HCT116 (cell line): ENCODE results near the gene ACTR3C. TPM values are rescaled to one million over a fixed set of nuclear protein-coding genes. Genes with fewer than 3 reads are reported as not detected.
"Not testable (repeated sequence)": the region's sequence is repeated elsewhere in the genome, so short reads cannot be mapped to it uniquely, and the experiment has no call there.

Source experiments
- ATAC-seq: fragments of 200-7000 bp; cut with Tn5 transposase; 2 replicates; pipeline ENCODE4 v1.9.1; 2020; ENCODE audit warnings: mild to moderate bottlenecking, moderate library complexity
- BruUV-seq: library from RNA; stranded (reverse); fragments of 400-500 nt; replicated peaks from 2 replicates; lab custom pipeline; 2021; lab: Mats Ljungman, UMichigan
- CTCF ChIA-PET: fragments of 300-600 bp; sonication (Branson Sonifier 250); formaldehyde crosslinking; loops from one replicate; lab custom pipeline; 2021; ENCODE audit warnings: antibody characterized with exemption; lab: Charles Lee
- POLR2A ChIA-PET: fragments of 300-600, 350-600 bp; sonication (Branson Sonifier 250); formaldehyde crosslinking; loops from one replicate; lab custom pipeline; 2021; ENCODE audit warnings: antibody characterized with exemption; lab: Charles Lee
- RAD21 ChIA-PET, 2 experiments: fragments of 300-600 bp; sonication (Branson Sonifier 250); formaldehyde crosslinking; loops; one replicate each; lab custom pipeline; 2023; ENCODE audit warnings: low total read pairs in 2 of 2; ENCODE audit not compliant: uncharacterized antibody in 2 of 2, unreplicated experiment in 2 of 2, low non-redundant PET in 1 of 2; lab: Charles Lee
- DNase-seq: peaks from one replicate; pipeline ENCODE4 v3.0.0-alpha.2; 2010; ENCODE audit warnings: low read depth, low spot score
- H2AFZ ChIP-seq: fragments of 200-600 bp; shearing (Covaris generic), sonication (generic); 2 replicates; pipeline ENCODE4 v1.6.1; 2017; ENCODE audit warnings: low read depth, mixed run types, mixed read lengths, antibody characterized with exemption, low read length; ENCODE audit not compliant: poor library complexity, severe bottlenecking
- H3K27ac ChIP-seq: 2 replicates; pipeline ENCODE4 v1.5.1; 2012; ENCODE audit warnings: low read depth, low read length
- H3K27me3 ChIP-seq: fragments of 200-600 bp; sonication (generic); 2 replicates; pipeline ENCODE4 v1.6.1; 2016; ENCODE audit warnings: mixed run types, low read length, mixed read lengths; ENCODE audit not compliant: insufficient read depth
- H3K36me3 ChIP-seq, 2 experiments: fragments of 200-500 bp in 1 of 2; fragments of 200-600 bp in 1 of 2; sonication (Bioruptor generic) in 1 of 2; sonication (generic) in 1 of 2; 2 replicates each; pipeline versions ENCODE4 v1.5.1 to v1.6.1; 2014 to 2016; ENCODE audit warnings: low read length in 2 of 2, inconsistent platforms in 1 of 2, mixed read lengths in 1 of 2, mixed run types in 1 of 2; ENCODE audit not compliant: insufficient read depth in 2 of 2, control insufficient read depth in 1 of 2
- H3K4me1 ChIP-seq, 2 experiments: fragments of 200-600 bp in 1 of 2; sonication (generic) in 1 of 2; 2 replicates each; pipeline versions ENCODE4 v1.5.1 to v1.6.1; 2012 to 2017; ENCODE audit warnings: low read length in 2 of 2, inconsistent platforms in 1 of 2, mild to moderate bottlenecking in 1 of 2, mixed read lengths in 1 of 2, mixed run types in 1 of 2, moderate library complexity in 1 of 2; ENCODE audit not compliant: insufficient read depth in 2 of 2, control insufficient read depth in 1 of 2
- H3K4me2 ChIP-seq: fragments of 200-600 bp; sonication (generic); 2 replicates; pipeline ENCODE4 v1.6.1; 2017; ENCODE audit warnings: mixed run types, low read length, mixed read lengths
- H3K4me3 ChIP-seq, 2 experiments: fragments of 200-600 bp in 1 of 2; sonication (generic) in 1 of 2; replicated peaks in 1 of 2; 2 replicates each; pipeline ENCODE4 v1.5.1; 2011 to 2016; ENCODE audit warnings: low read length in 2 of 2, control low read depth in 1 of 2, low read depth in 1 of 2, mild to moderate bottlenecking in 1 of 2, mixed read lengths in 1 of 2, mixed run types in 1 of 2
- H3K79me2 ChIP-seq: fragments of 200-600 bp; sonication (generic); 2 replicates; pipeline ENCODE4 v1.6.1; 2017; ENCODE audit warnings: mild to moderate bottlenecking, mixed run types, low read length, moderate library complexity, mixed read lengths; ENCODE audit not compliant: insufficient read depth
- H3K9ac ChIP-seq: fragments of 200-600 bp; sonication (generic); 2 replicates; pipeline ENCODE4 v1.6.1; 2016; ENCODE audit warnings: low read length, mixed read lengths
- H3K9me2 ChIP-seq: fragments of 200-600 bp; sonication (generic), shearing (Covaris generic); 2 replicates; pipeline ENCODE4 v1.6.1; 2017; ENCODE audit warnings: mixed run types, mild to moderate bottlenecking, moderate library complexity; ENCODE audit not compliant: insufficient read depth
- H3K9me3 ChIP-seq, 2 experiments: fragments of 200-500 bp in 1 of 2; fragments of 200-600 bp in 1 of 2; sonication (Bioruptor generic) in 1 of 2; sonication (generic) in 1 of 2; 2 replicates each; pipeline ENCODE4 v1.6.1; 2014 to 2017; ENCODE audit warnings: low read length in 2 of 2, mixed read lengths in 2 of 2, inconsistent platforms in 1 of 2, low read depth in 1 of 2, mild to moderate bottlenecking in 1 of 2, mixed run types in 1 of 2, moderate library complexity in 1 of 2; ENCODE audit not compliant: control insufficient read depth in 1 of 2, insufficient read depth in 1 of 2
- H4K20me1 ChIP-seq: fragments of 200-600 bp; sonication (generic), shearing (Covaris generic); 2 replicates; pipeline ENCODE4 v1.6.1; 2017; ENCODE audit warnings: mixed run types, mild to moderate bottlenecking, moderate library complexity; ENCODE audit not compliant: insufficient read depth
- intact Hi-C: fragments of 100-400 bp; cut with micrococcal nuclease; formaldehyde crosslinking; loops from 2 replicates; pipeline ENCODE4 v1.10.0; 2022
- total RNA-seq: library from RNA; stranded (reverse); gene quantifications from one replicate; pipeline ENCODE4 v1.2.1, GENCODE V29; 2021; ENCODE audit not compliant: unreplicated experiment

ACTR3C gene
- total RNA-seq, 1 experiment from 2014 or later = 2.0 TPM

GRCh38 chr7:150245208-150245607 is 78.1 kb downstream of the ACTR3C start:
- H3K4me2 ChIP-seq, H2AFZ ChIP-seq, DNase-seq, intact Hi-C loops, H3K36me3 ChIP-seq, H3K27ac ChIP-seq, H3K9me2 ChIP-seq, H4K20me1 ChIP-seq, CTCF ChIA-PET, H3K9me3 ChIP-seq, RAD21 ChIA-PET, BruUV-seq, ATAC-seq, POLR2A ChIA-PET, H3K27me3 ChIP-seq, H3K9ac ChIP-seq, H3K4me3 ChIP-seq, H3K4me1 ChIP-seq, H3K79me2 ChIP-seq: not testable (repeated sequence)

DNA sequence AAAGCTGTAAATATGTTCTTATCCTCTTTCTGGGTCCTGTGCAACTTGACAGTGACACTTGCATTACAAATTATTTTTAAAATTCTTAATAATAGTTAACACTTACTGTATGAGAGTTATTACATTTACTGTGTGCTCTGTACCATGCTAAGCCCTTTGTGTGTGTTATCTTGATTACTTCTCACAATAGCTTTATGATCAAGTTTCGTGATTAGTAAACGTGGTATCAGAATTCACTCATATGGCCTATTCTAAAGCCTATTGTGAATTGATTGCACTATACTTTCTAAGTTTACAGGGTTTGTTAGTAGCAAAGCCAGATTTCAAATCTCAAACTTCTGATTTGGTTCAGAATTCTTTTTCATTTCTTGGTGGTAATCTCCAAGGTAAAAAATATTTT is 80.4 kb downstream of the ACTR3C start:
- H3K79me2 ChIP-seq, H3K9me2 ChIP-seq, DNase-seq, ATAC-seq, H3K36me3 ChIP-seq, intact Hi-C loops, H3K27ac ChIP-seq, H3K9me3 ChIP-seq, H3K27me3 ChIP-seq, H3K9ac ChIP-seq, H2AFZ ChIP-seq, CTCF ChIA-PET, H3K4me3 ChIP-seq, H3K4me2 ChIP-seq, BruUV-seq, H4K20me1 ChIP-seq, RAD21 ChIA-PET, POLR2A ChIA-PET, H3K4me1 ChIP-seq: not testable (repeated sequence)

DNA sequence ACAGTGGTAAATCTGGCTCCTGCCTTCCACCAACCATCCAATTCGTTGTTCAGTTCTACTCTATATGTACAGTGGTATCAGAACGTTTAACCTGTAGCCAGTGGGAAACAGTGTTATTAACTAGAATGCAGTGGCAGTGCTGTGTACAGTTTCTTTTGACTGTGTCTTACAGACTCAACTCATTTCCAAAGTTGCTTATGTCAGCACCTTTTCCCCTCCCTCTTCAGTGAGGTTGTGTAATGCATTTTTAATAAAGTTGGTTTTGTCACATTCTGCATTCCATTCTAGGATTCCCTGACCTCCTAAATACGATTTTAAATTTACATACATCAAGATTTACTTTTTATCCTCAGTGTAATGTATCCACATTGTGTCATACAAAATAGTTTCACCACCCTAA is 97.9 kb downstream of the ACTR3C start:
- H3K9me2 ChIP-seq, H3K27ac ChIP-seq, H3K4me1 ChIP-seq, DNase-seq, H3K27me3 ChIP-seq, H3K4me2 ChIP-seq, H3K36me3 ChIP-seq, H3K4me3 ChIP-seq, H3K9me3 ChIP-seq, POLR2A ChIA-PET, H4K20me1 ChIP-seq, intact Hi-C loops, ATAC-seq, H3K9ac ChIP-seq, H3K79me2 ChIP-seq, H2AFZ ChIP-seq, RAD21 ChIA-PET, CTCF ChIA-PET, BruUV-seq: not testable (repeated sequence)
